DOHH2 (cell line): Measurements from ENCODE around the gene KIF5C.

Experiments used
- H3F3A ChIP-seq: fragments of 200-600 bp; sonication (generic), shearing (Covaris generic); 2 replicates; pipeline ENCODE4 v1.6.0; 2016; ENCODE audit warnings: antibody characterized with exemption, mild to moderate bottlenecking; ENCODE audit not compliant: control insufficient read depth, insufficient read depth
- H3K27ac ChIP-seq: fragments of 200-600 bp; sonication (generic); 2 replicates; pipeline ENCODE4 v1.5.1; 2014; ENCODE audit warnings: low read depth, mild to moderate bottlenecking, low read length, moderate library complexity
- H3K27me3 ChIP-seq: fragments of 200-600 bp; sonication (generic); 2 replicates; pipeline ENCODE4 v1.6.1; 2014; ENCODE audit warnings: mild to moderate bottlenecking, low read length, mixed read lengths; ENCODE audit not compliant: control insufficient read depth
- H3K36me3 ChIP-seq: fragments of 200-600 bp; sonication (generic); 2 replicates; pipeline ENCODE4 v1.6.1; 2014; ENCODE audit warnings: mild to moderate bottlenecking, low read length, moderate library complexity, mixed read lengths; ENCODE audit not compliant: control insufficient read depth
- H3K4me1 ChIP-seq: fragments of 200-600 bp; sonication (generic); 2 replicates; pipeline ENCODE4 v1.6.1; 2014; ENCODE audit warnings: mild to moderate bottlenecking, low read length, mixed read lengths; ENCODE audit not compliant: control insufficient read depth
- H3K4me2 ChIP-seq: fragments of 200-600 bp; sonication (generic); 2 replicates; pipeline ENCODE4 v1.6.0; 2014; ENCODE audit warnings: mild to moderate bottlenecking, low read length, moderate library complexity
- H3K4me3 ChIP-seq: fragments of 200-600 bp; sonication (generic); 2 replicates; pipeline ENCODE4 v1.5.1; 2014; ENCODE audit warnings: mild to moderate bottlenecking, low read length, mixed read lengths
- H3K79me2 ChIP-seq: fragments of 200-600 bp; sonication (generic); 2 replicates; pipeline ENCODE4 v1.6.1; 2014; ENCODE audit warnings: mild to moderate bottlenecking, low read length, mixed read lengths; ENCODE audit not compliant: control insufficient read depth
- H3K9me2 ChIP-seq: fragments of 200-600 bp; sonication (generic); replicated peaks from 2 replicates; pipeline ENCODE4 v1.6.1; 2014; ENCODE audit warnings: mild to moderate bottlenecking, low read length, mixed read lengths; ENCODE audit not compliant: control insufficient read depth
- H3K9me3 ChIP-seq: fragments of 200-600 bp; sonication (generic); 2 replicates; pipeline ENCODE4 v1.6.1; 2014; ENCODE audit warnings: antibody characterized with exemption, low read length, mixed read lengths; ENCODE audit not compliant: control insufficient read depth, insufficient read depth
- H4K20me1 ChIP-seq: fragments of 200-600 bp; sonication (generic); 2 replicates; pipeline ENCODE4 v1.6.0; 2014; ENCODE audit warnings: low read depth, mild to moderate bottlenecking, antibody characterized with exemption, low read length, moderate library complexity; ENCODE audit not compliant: control insufficient read depth, insufficient read depth
- CTCF ChIP-seq: fragments of 200-600 bp; sonication (generic); IDR thresholded peaks from one replicate; pipeline ENCODE4 v1.5.1; 2014; ENCODE audit warnings: antibody characterized with exemption, mild to moderate bottlenecking, low read depth, low read length; ENCODE audit not compliant: poor library complexity, severe bottlenecking
- EZH2phosphoT487 ChIP-seq: fragments of 200-600 bp; sonication (generic); IDR thresholded peaks from 2 replicates; pipeline ENCODE4 v1.6.1; 2017; ENCODE audit warnings: borderline replicate concordance, mild to moderate bottlenecking, antibody characterized with exemption, low read length, moderate library complexity, mixed read lengths

Gene KIF5C

DNA sequence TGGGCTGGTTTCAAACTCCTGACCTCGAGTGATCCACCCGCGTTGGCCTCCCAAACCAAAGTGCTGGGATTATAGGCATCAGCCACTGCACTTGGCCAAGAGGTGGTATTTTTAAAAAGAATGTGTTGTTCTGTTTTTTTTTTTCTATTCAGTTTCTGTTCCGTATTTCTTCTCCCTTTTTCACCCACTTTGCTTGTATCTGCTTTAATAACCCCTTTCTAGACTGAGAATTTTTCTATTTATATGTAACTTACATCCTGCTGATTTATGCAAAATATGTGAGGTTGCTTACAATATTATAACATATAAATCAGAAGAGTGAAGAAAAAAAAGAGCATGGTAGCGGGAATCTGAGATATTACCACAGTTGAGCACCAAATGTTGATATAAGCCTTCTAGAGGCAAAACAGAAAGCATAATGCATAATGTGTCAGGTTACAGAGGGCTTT lies 146.3 kb downstream of the KIF5C start:
- H3K36me3 ChIP-seq = no peaks in the 10 kb centered on the region; the same call in 1 of the 2 replicates
- peak overlapping the region; percentile 73 for H3K4me3 ChIP-seq
- H3K27ac ChIP-seq = peak overlapping the region; percentile 100
- TF ChIP-seq EZH2phosphoT487 (no peak), CTCF (no peak)
- no peaks in the 10 kb centered on the region for H3K9me3 ChIP-seq
- 0 out of 2 replicates have a peak, but pooled peaks cover 2% of the 10 kb centered on the region for H3K79me2 ChIP-seq
- no peaks in the 10 kb centered on the region for H3K27me3 ChIP-seq
- H3K9me2 ChIP-seq = no peaks in the 10 kb centered on the region
- H3K4me2 ChIP-seq = peak overlapping the region; percentile 96
- peaks cover 94% of the 10 kb centered on the region for H3K4me1 ChIP-seq
- no peaks in the 10 kb centered on the region for H4K20me1 ChIP-seq
- H3F3A ChIP-seq = peaks cover 35% of the 10 kb centered on the region

GRCh38 chr2:149021761-149022160 lies 146.7 kb downstream of the KIF5C start:
- no peaks in the 10 kb centered on the region for H3K9me2 ChIP-seq
- H3K4me2 ChIP-seq = peak overlapping the region; percentile 96
- H3K9me3 ChIP-seq = no peaks in the 10 kb centered on the region
- peaks cover 35% of the 10 kb centered on the region for H3F3A ChIP-seq
- H3K36me3 ChIP-seq = no peaks in the 10 kb centered on the region; the same call in 1 of the 2 replicates
- TF ChIP-seq EZH2phosphoT487 = no peak
- no peak for TF ChIP-seq CTCF
- H3K79me2 ChIP-seq = 0 out of 2 replicates have a peak, but pooled peaks cover 2% of the 10 kb centered on the region
- no peaks in the 10 kb centered on the region for H4K20me1 ChIP-seq
- no peaks in the 10 kb centered on the region for H3K27me3 ChIP-seq
- H3K4me3 ChIP-seq = peak overlapping the region; percentile 73
- H3K4me1 ChIP-seq = peaks cover 98% of the 10 kb centered on the region
- H3K27ac ChIP-seq = peak overlapping the region; percentile 100

DNA sequence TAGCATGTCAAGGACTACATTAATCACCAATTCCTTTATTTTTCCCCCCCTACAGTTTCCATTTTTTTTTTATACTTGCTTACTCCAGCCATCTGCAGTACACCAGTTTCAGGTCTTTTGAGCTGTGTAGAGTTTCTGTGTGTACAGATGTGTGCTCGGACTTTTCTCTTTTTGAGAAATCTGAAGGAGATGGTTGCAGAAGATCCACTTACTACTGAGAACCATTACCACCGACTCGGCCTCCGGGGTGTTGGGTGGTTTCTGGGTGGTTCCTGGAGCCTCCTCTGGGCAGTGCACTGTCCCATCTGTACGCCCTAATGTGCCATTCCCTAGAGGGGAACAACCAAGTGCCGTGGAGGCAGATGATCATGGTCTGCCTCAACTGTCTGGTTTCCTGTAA lies 148.1 kb downstream of the KIF5C start:
- Histone ChIP-seq H3K36me3 (no peaks in the 10 kb centered on the region; the same call in 1 of the 2 replicates), H3F3A (peaks cover 35% of the 10 kb centered on the region), H3K4me1 (peaks cover 98% of the 10 kb centered on the region), H3K27me3 (no peaks in the 10 kb centered on the region), H3K9me3 (no peaks in the 10 kb centered on the region), H3K4me2 (peak overlapping the region; percentile 96), H3K9me2 (no peaks in the 10 kb centered on the region), H4K20me1 (no peaks in the 10 kb centered on the region), H3K79me2 (0 out of 2 replicates have a peak, but pooled peaks cover 2% of the 10 kb centered on the region), H3K4me3 (peak overlapping the region; percentile 51), H3K27ac (peak overlapping the region; percentile 100)
- no peak for TF ChIP-seq CTCF
- TF ChIP-seq EZH2phosphoT487 = no peak
